ENCODE measurements around the gene DCUN1D1. TPM values are rescaled to one million over a fixed set of nuclear protein-coding genes. Genes with fewer than 3 reads are reported as not detected.

Gene DCUN1D1
- total and polyA plus RNA-seq, 2 of the 8 experiments (the other 6 are each of a cell fraction or from before 2014, with no cell fraction given): 6.8 to 70.3 TPM

GRCh38 chr3:182999767-183000166 lies 19.4 kb upstream of the DCUN1D1 start:
- Histone ChIP-seq H3K4ac (replicated peaks; ENCODE audit: insufficient read length, low read depth, low read length) (no peak overlapping the region), H4K5ac (ENCODE audit: insufficient read length, low read depth, low read length) (no peak overlapping the region), H3K79me1 (ENCODE audit: low read depth, low read length) (no peaks in the 10 kb centered on the region), H2BK15ac (ENCODE audit: low read length) (no peak overlapping the region), H4K20me1 (replicated peaks in 1 of 2; ENCODE audit: control insufficient read depth in 1 of 2, insufficient read depth in 2 of 2, low read length in 2 of 2) (no peaks in the 10 kb centered on the region), H3K36me3 (ENCODE audit: control insufficient read depth in 2 of 4, insufficient read depth in 4 of 4, low read length in 3 of 4) (no peaks in the 10 kb centered on the region), H3K14ac (ENCODE audit: insufficient read length) (no peak overlapping the region), H2AFZ (ENCODE audit: low read length) (no peak overlapping the region), H2BK120ac (replicated peaks; ENCODE audit: low read depth, low read length) (no peak overlapping the region), H3K79me2 (ENCODE audit: control insufficient read depth in 1 of 2, insufficient read depth in 2 of 2, low read length in 2 of 2) (no peaks in the 10 kb centered on the region), H3K23me2 (ENCODE audit: low read depth, low read length) (no peaks in the 10 kb centered on the region), H2BK5ac (ENCODE audit: low read depth, low read length) (no peak overlapping the region), H3K27ac (ENCODE audit: low read depth, low read length) (no peak overlapping the region), H3K4me3 (ENCODE audit: extremely low read depth in 1 of 4, insufficient read depth in 2 of 4, low read depth in 3 of 4, low read length in 4 of 4) (no peak overlapping the region), H2BK12ac (ENCODE audit: low read depth, low read length) (no peak overlapping the region), H2BK20ac (ENCODE audit: low read length) (no peak overlapping the region), H4K8ac (ENCODE audit: extremely low read depth, insufficient read depth, low read length) (no peak overlapping the region), H3K23ac (ENCODE audit: insufficient read length) (no peak overlapping the region), H4K91ac (replicated peaks; ENCODE audit: insufficient read length, low read length) (no peak overlapping the region), H3K4me1 (replicated peaks in 1 of 4; ENCODE audit: control insufficient read depth in 3 of 4, insufficient read depth in 4 of 4, low read length in 3 of 4) (0 out of 7 replicates have a peak, but pooled peaks cover 0 to 3% (median 0%) of the 10 kb centered on the region in 4 experiments), H3K9me3 (ENCODE audit: insufficient read depth in 2 of 2, low read depth in 1 of 2, low read length in 1 of 2) (no peaks in the 10 kb centered on the region), H3K18ac (ENCODE audit: extremely low read depth, low read length) (no peak overlapping the region), H3K9ac (replicated peaks in 1 of 4; ENCODE audit: extremely low read depth in 1 of 4, low read depth in 3 of 4, low read length in 3 of 4) (no peak overlapping the region), H2AK5ac (ENCODE audit: low read depth, low read length) (no peak overlapping the region), H3K27me3 (replicated peaks in 1 of 4; ENCODE audit: control insufficient read depth in 3 of 4, extremely low read depth in 1 of 4, insufficient read depth in 3 of 4, low read length in 3 of 4) (no peaks in the 10 kb centered on the region), H3K56ac (replicated peaks; ENCODE audit: insufficient read length, low read depth, low read length) (no peak overlapping the region), H3K4me2 (ENCODE audit: insufficient read depth in 1 of 2, low read depth in 2 of 2, low read length in 2 of 2) (no peak overlapping the region)
- FAIRE-seq (no peak), DNase-seq (ENCODE audit: low read depth in 1 of 2, low spot score in 2 of 2) (no peak)
- ChIA-PET CTCF (ENCODE audit: partially characterized antibody) (interaction anchor here (0.6 to 1.4 kb wide), 2 partner anchors 32 to 286 kb away, joined by 3 read pairs; no protein-coding TSS in a partner anchor), POLR2A (ENCODE audit: partially characterized antibody) (interaction anchor here (0.8 kb wide), 1 partner anchor 85 kb away, joined by 3 read pairs; no protein-coding TSS in a partner anchor)
- 92% methylated on average over 1 of the region's 1 CpG; no CpG with 5 or more reads in 1 of the 2 experiments for WGBS, 2 experiments (ENCODE audit: extremely low coverage in 1 of 2, insufficient coverage in 1 of 2, insufficient read length in 1 of 2, insufficient replicate concordance in 2 of 2, low coverage in 1 of 2, low lambda C conversion rate in 2 of 2, missing lambda C conversion rate in 1 of 2)
- TF ChIP-seq RFX5 (IDR thresholded peaks at IDR 0.05; ENCODE audit: borderline replicate concordance, low read depth, low read length) (no peak), CEBPB (IDR thresholded peaks at IDR 0.05; ENCODE audit: low read depth, low read length) (no peak), SP1 (IDR thresholded peaks at IDR 0.05; ENCODE audit: low read depth, low read length) (no peak), TBP (IDR thresholded peaks at IDR 0.05; ENCODE audit: low read depth, low read length) (no peak), TCF12 (IDR thresholded peaks at IDR 0.05; ENCODE audit: low read depth, low read length) (no peak), BACH1 (IDR thresholded peaks at IDR 0.05; ENCODE audit: low read length) (no peak), POLR2AphosphoS5 (IDR thresholded peaks at IDR 0.05; ENCODE audit: low read depth, low read length) (no peak), FOSL1 (IDR thresholded peaks at IDR 0.05; ENCODE audit: insufficient read depth, low read depth, low read length) (no peak), TEAD4 (IDR thresholded peaks at IDR 0.05; ENCODE audit: low read depth, low read length) (no peak), CTCF (IDR thresholded peaks at IDR 0.05; ENCODE audit: control extremely low read depth in 1 of 3, insufficient read depth in 1 of 3, low read depth in 1 of 3, low read length in 3 of 3) (no peak), SUZ12 (IDR thresholded peaks at IDR 0.05; ENCODE audit: low read length) (no peak), KDM1A (IDR thresholded peaks at IDR 0.05; ENCODE audit: borderline replicate concordance, low read length) (no peak), NANOG (IDR thresholded peaks at IDR 0.05; ENCODE audit: insufficient read depth, low read depth, low read length, poor library complexity, severe bottlenecking) (no peak)
